Stimulated activated naive CD8-positive, alpha-beta T cell treated with anti-CD3 and anti-CD28 coated beads, Interleukin-15, Interleukin-2, amounts not matched to agents 100 U/mL and 50 U/mL, for 24 hours (primary cell): ENCODE results near the gene RBM4B.
"Not testable (repeated sequence)": the region's sequence is repeated elsewhere in the genome, so short reads cannot be mapped to it uniquely, and the experiment has no call there.

ENCODE experiments used
- ATAC-seq: fragments of 150-1000 bp; cut with Tn5 transposase; one replicate; pipeline ENCODE4 v1.10.0; 2021
- DNase-seq: peaks from one replicate; pipeline ENCODE4 v3.0.0; 2021

Gene RBM4B

DNA sequence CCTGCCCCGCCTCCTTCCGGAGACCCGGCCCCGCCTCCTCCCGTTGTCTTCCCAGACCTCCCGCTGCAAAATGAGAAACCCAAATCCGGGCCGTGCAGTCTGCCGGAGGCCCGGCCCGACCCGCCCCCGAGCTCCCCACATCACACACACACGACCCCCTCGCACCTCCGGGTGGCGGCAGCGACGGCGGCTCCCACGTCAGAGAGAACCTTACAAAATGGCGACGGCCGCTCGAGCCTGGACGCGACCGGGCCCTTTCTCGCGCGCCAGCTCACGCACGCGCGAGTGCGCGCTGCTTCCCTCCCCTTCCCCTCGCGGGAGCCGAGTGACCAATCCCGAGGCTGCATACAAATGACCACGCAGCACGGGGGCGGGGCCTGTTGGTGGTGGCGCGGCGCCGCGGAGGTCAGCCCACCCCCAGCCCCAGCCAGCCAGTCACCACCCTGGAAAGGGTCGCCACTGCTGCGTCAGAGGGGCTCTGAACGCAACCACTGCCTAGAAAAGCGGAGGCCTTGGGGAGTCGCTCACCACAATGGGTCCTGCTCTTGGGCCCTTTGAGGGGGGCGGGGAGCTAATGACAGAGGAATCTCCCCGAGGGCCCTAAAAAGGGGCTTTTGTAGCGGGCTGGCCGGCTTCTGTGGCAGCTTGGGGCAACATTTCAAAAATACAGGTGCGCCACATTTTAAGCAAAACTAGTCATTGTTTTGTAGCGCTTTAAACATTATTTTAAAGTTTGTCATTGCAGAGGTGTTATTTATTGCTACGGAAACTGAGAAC is at the start of gene RBM4B:
Gene RBM4B, minus strand, starts transcription at position 289 of the 777 bp plus-strand sequence. CDS start 808 bp downstream, outside the sequence.
- DNase-seq, result peak; percentile 98
- peak; percentile 97 for ATAC-seq

GRCh38 chr11:66725647-66726046 is 48.0 kb upstream of the RBM4B start:
- DNase-seq (no peak), ATAC-seq (no peak)

DNA sequence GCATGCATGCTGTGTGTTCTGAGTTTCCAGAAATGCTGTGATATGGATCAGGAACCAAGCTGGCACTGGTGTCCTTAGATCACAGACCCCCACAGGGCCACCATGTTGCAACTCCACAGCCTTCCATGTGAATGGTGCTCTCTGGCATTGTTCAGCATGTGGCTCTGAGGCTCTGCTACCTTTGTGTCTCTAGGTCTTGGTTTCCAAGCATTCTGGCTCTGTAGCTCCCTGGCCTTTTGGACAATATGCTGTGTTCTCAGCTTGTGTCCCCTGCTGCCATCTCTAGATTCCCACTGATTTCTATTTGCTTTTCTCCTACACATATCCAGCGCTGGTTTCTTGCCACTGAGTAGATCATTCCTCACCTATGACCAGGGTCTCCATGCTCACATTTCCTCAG is 47.4 kb upstream of the RBM4B start:
- ATAC-seq (no peak), DNase-seq (no peak)

- DNase-seq, ATAC-seq: not testable (repeated sequence)
Measured at GRCh38 chr11:66724167-66724566, 46.5 kb upstream of the RBM4B start.

- ATAC-seq (no peak), DNase-seq (no peak)
Measured at GRCh38 chr11:66723693-66724092, 46.0 kb upstream of the RBM4B start.

DNA sequence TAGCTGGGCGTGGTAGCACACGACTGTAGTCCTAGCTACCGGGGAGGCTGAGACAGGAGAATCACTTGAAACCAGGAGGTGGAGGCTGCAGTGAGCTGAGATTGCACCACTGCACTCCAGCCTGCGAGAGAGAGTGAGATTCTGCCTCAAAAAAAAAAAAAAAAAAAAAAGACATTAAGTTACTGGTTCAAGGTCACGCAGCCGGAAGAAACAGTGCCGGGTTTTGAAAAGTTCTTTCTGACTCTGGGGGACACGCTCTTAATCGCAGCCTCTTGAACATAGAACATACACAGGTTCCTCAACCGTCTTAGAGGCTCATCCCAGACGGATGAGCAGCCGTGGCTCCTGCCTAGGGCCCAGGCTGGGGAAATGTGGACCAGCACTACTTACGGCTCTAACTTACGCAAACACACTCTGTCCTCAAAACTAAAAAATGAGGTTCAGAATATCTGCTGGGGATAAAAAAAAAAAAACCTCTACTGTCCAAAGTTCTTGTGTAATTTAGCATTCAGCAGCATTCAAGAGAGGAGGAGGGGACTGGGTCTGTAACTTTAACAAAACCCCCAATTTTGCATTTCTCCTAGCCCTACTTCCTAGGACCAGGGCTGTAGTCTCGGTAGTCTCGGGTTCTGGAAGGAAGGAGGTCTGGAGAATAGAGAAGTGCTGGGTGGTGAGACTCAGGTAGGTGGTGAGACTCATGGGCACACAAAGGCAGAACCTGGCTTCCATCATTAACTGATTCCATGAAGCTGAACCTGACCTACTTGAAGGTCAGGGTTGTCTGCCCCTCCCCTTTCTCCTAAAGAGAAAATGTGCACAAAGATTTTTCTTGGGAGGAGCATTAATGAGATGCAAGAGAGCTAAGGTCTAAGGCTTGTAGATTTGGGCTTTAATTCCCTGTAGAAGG is 45.3 kb upstream of the RBM4B start:
- no peak for ATAC-seq
- DNase-seq, result no peak

- DNase-seq, result no peak
Measured at GRCh38 chr11:66721939-66722338, 44.3 kb upstream of the RBM4B start.

GRCh38 chr11:66720899-66721470 is 43.3 kb upstream of the RBM4B start:
- DNase-seq (no peak), ATAC-seq (no peak)

More at GRCh38 chr11:66721939-66722338, 44.3 kb upstream of the RBM4B start:
- no peak for ATAC-seq

DNA sequence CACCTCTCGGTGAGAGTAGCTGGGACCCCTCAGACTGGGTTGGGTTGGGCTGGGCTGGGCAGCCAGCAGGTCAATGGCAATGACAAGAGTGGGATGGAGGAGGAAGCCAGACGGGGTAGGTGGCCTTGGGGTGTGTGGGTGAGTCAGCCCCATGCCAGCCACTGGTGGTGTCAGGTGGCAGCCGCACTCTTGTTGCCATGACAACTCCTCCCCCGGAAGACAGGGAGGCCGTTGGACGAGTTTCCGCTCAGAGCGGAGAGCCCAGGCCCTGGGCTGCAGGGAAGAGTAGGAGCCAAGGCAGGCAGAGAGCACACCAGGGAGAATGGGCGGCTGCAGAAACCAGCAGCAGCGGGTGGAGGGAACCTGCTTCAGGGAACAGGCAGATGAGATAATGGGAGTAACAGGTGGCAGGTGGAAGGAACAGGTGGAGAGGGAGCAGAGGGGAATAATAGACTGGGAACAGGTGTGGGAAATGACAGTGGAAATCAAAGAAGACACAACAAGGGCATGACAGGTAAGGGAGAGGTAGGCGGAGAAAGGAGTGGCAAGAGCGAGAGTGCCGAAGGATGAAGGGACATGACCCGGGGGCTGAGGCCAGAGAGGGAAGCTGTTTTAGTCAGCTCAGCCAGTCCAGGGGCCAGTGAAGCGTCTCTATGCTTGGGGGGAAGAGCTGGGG is 42.7 kb upstream of the RBM4B start:
- DNase-seq (peak; percentile 70), ATAC-seq (peak; percentile 87)

DNA sequence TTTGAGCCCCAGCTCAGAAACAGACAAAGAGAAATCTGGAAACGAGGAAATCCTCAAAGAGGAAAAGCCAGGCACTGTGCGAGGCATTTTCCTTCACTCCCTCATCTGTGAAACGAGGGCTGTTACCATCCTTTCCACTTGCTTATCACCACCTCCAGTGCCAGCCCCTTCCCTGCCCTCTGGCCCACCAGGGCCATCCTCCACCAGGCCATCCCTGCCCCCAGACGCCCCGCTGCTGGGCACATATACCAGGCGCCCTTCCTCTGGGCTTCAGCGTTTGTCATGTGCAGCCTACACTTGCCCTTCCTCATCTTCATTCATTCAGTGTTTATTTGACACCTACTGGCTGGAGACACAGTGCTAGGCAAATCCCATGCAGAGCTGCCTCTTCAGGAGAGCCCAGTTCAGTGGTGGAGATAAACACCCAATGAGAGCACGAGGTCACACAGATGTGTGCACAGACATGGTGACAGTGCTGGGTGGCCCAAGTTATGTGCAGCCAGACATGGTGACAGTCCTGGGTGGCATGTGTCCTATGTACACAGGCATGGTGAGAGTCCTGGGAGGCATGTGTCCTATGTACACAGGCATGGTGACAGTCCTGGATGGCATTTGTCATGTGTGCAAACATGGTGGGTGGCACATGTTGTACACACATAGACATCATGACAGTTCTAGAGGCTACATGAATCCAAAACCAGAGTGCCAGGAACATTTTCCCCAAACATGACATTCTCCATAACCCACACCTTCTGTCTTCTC is 41.6 kb upstream of the RBM4B start:
- ATAC-seq (no peak), DNase-seq (no peak)

GRCh38 chr11:66718320-66718971 is 40.8 kb upstream of the RBM4B start:
- DNase-seq (no peak), ATAC-seq (no peak)

DNA sequence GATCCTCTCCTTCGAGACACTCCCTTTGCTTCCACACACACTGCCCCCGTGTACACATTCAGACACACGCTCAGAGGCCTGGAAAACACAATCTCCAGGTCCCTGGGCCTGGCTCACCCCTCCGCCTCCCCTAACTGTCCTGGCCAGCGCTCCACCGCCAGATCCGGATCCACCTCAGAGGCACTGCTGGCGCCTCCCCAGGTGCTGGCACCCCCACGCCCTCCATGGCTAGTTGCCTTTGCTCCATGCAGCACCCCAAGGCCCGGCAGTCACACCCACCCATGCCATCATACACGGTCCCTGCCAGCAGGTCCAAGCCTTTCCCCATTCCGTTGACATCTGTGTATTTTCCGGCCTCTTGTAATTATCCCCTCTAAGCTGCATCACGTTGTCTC is 40.2 kb upstream of the RBM4B start:
- DNase-seq (no peak), ATAC-seq (no peak)

DNA sequence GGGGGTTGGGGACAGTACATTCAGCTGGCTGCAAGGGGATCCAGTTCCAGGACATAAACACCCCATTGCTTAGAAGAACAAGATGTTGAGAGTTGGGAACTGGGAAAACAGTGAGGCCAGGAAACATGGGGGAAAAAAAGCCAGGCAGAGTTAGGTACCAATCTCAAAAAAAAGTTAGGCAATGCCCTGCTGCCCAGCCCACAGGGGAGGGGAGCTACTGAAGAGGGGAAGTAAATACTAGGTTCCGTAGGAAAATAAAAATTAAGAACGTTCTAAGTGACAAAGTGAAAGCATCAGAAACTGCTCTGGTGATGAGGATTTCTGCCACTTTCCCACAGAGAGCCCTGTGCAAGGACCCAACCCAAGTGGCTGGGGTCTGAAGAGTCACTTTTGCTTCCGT is 39.3 kb upstream of the RBM4B start:
- ATAC-seq (no peak), DNase-seq (no peak)

DNA sequence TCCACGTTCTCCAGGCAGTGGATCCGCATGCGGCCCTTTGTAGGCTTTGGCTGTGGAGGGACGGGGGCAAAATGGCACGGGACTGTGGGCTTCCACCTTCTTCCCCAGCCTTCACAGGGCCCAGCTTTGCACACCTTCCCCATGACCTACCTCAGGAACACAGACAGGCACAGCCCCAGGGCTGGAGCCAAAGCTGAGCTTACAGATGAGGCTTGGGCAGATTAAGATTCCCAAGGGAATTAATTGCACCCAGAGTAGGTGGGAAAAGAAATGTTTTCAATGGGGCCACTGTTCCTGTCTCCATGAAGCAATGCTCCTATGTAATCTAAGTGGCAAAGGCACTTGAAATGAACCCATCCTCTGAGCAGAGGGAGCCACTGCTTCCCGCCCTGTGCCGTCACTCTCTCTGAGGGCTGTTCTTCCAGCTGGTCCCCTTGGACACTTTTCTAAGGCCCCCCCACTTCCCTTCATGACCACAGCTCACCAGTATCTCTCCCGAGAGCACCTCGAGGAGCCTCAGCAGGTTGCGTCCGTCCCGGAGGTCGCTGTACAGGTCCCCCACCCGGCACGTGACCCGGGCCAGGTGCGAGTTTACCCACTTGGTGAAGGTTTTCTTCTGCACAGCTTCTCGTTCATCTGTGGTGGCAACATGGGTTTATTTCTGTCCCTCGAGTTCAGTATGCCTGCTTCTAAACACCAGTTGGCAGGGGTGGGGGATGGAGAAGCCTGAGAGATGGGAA is 37.8 kb upstream of the RBM4B start:
- ATAC-seq (no peak), DNase-seq (no peak)

- ATAC-seq (no peak), DNase-seq (no peak)
Measured at GRCh38 chr11:66713746-66714480, 36.2 kb upstream of the RBM4B start.

GRCh38 chr11:66710384-66710930 is 32.8 kb upstream of the RBM4B start:
- DNase-seq (no peak), ATAC-seq (no peak)

- ATAC-seq (no peak), DNase-seq (no peak)
Measured at GRCh38 chr11:66708701-66709100, 31.0 kb upstream of the RBM4B start.

- ATAC-seq (no peak), DNase-seq (no peak)
Measured at GRCh38 chr11:66708094-66708493, 30.4 kb upstream of the RBM4B start.

GRCh38 chr11:66707486-66707885 is 29.8 kb upstream of the RBM4B start:
- ATAC-seq, result no peak
- DNase-seq, result no peak
